Measurements from ENCODE around the gene TRAF3IP1. TPM values are rescaled to one million over a fixed set of nuclear protein-coding genes. Genes with fewer than 3 reads are reported as not detected.
A peak's percentile ranks its signal among the peaks of the same experiment; 100 is the strongest.

TRAF3IP1 gene
- total RNA-seq, 6 donors from 2014 or later: 14.0 to 26.8 (median 18.8) TPM

GRCh38 chr2:238313289-238313990 is 6.9 kb upstream of the TRAF3IP1 start:
- DNase-seq: no peak
- H3K27me3 ChIP-seq: no peaks in the 10 kb centered on the region
- no peak for TF ChIP-seq POLR2A (IDR thresholded peaks at IDR 0.05)
- no peak for TF ChIP-seq EP300 (IDR thresholded peaks at IDR 0.05)
- TF ChIP-seq, protein P1, sequence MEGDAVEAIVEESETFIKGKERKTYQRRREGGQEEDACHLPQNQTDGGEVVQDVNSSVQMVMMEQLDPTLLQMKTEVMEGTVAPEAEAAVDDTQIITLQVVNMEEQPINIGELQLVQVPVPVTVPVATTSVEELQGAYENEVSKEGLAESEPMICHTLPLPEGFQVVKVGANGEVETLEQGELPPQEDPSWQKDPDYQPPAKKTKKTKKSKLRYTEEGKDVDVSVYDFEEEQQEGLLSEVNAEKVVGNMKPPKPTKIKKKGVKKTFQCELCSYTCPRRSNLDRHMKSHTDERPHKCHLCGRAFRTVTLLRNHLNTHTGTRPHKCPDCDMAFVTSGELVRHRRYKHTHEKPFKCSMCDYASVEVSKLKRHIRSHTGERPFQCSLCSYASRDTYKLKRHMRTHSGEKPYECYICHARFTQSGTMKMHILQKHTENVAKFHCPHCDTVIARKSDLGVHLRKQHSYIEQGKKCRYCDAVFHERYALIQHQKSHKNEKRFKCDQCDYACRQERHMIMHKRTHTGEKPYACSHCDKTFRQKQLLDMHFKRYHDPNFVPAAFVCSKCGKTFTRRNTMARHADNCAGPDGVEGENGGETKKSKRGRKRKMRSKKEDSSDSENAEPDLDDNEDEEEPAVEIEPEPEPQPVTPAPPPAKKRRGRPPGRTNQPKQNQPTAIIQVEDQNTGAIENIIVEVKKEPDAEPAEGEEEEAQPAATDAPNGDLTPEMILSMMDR (IDR thresholded peaks at IDR 0.05): no peak
- TF ChIP-seq POLR2AphosphoS5 (IDR thresholded peaks at IDR 0.05): no peak

DNA sequence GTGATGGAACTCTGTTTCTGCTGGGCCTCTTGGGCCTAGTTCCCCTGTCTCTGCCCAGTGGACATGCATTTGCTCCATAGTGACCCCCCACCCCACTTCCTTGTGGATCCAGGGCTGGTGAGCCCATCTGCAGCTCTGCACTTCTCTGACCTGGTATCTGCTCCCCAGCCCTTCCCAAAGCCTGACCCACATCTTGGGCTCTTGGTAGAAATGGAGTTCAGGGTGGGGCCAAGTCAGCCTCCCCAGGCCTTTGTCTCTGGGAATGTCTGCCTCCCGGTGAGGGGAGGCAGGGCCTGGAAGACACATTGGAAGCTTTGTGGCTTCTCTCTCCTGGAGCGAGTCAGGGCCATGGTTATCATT is 6.3 kb upstream of the TRAF3IP1 start:
- WGBS, 2 donors: 74 to 81% methylated on average over 2 of the region's 2 CpGs
- ATAC-seq (ENCODE audit: low FRiP score in 2 of 2): no peak

More at GRCh38 chr2:238313289-238313990, 6.9 kb upstream of the TRAF3IP1 start:
- Histone ChIP-seq H3K36me3 (no peaks in the 10 kb centered on the region), H3K9me3 (no peaks in the 10 kb centered on the region), H3K27ac (no peak overlapping the region), H3K4me1 (no peaks in the 10 kb centered on the region), H3K4me3 (no peak overlapping the region)
- WGBS, 2 donors: 91 to 92% methylated on average over 8 of the region's 8 CpGs
- ATAC-seq (ENCODE audit: low FRiP score in 2 of 2): no peak

GRCh38 chr2:238314576-238314975 is 5.7 kb upstream of the TRAF3IP1 start:
- 96 to 98% methylated on average over 6 to 8 of the region's 8 CpGs for WGBS, 2 donors
- H3K27me3 ChIP-seq: no peaks in the 10 kb centered on the region
- DNase-seq: no peak
- H3K4me3 ChIP-seq: no peak overlapping the region
- H3K4me1 ChIP-seq: peaks cover under 1 to 5% (median 4%) of the 10 kb centered on the region in 4 donors
- no peak overlapping the region for H3K27ac ChIP-seq
- no peaks in the 10 kb centered on the region for H3K36me3 ChIP-seq
- no peak for TF ChIP-seq POLR2AphosphoS5 (IDR thresholded peaks at IDR 0.05)
- no peak for TF ChIP-seq POLR2A (IDR thresholded peaks at IDR 0.05)
- TF ChIP-seq, protein P1 (IDR thresholded peaks at IDR 0.05): no peak
- TF ChIP-seq EP300 (IDR thresholded peaks at IDR 0.05): no peak
- H3K9me3 ChIP-seq: no peaks in the 10 kb centered on the region
- peak; percentile 12 to 41 for ATAC-seq (ENCODE audit: low FRiP score in 2 of 2)

More for the DNA sequence above, 6.3 kb upstream of the TRAF3IP1 start:
- TF ChIP-seq POLR2AphosphoS5 (IDR thresholded peaks at IDR 0.05) (no peak), POLR2A (IDR thresholded peaks at IDR 0.05) (no peak), EP300 (IDR thresholded peaks at IDR 0.05) (no peak)
- TF ChIP-seq, protein P1 (IDR thresholded peaks at IDR 0.05): no peak
- Histone ChIP-seq H3K4me1 (no peaks in the 10 kb centered on the region), H3K27ac (no peak overlapping the region), H3K36me3 (no peaks in the 10 kb centered on the region), H3K9me3 (no peaks in the 10 kb centered on the region), H3K27me3 (no peaks in the 10 kb centered on the region), H3K4me3 (no peak overlapping the region)
- DNase-seq: no peak

GRCh38 chr2:238315031-238315595 is 5.2 kb upstream of the TRAF3IP1 start:
- no peak for TF ChIP-seq POLR2AphosphoS5 (IDR thresholded peaks at IDR 0.05)
- Histone ChIP-seq H3K27ac (no peak overlapping the region), H3K36me3 (no peaks in the 10 kb centered on the region), H3K27me3 (no peaks in the 10 kb centered on the region), H3K4me3 (no peak overlapping the region), H3K4me1 (peaks cover 4 to 10% (median 8%) of the 10 kb centered on the region in 4 donors), H3K9me3 (no peaks in the 10 kb centered on the region)
- WGBS, 2 donors: 92 to 93% methylated on average over 8 to 13 of the region's 13 CpGs
- peak in 1 of 2 donors; percentile 23 for ATAC-seq (ENCODE audit: low FRiP score in 2 of 2)
- peak in 1 of 2 donors; percentile 60 for DNase-seq

DNA sequence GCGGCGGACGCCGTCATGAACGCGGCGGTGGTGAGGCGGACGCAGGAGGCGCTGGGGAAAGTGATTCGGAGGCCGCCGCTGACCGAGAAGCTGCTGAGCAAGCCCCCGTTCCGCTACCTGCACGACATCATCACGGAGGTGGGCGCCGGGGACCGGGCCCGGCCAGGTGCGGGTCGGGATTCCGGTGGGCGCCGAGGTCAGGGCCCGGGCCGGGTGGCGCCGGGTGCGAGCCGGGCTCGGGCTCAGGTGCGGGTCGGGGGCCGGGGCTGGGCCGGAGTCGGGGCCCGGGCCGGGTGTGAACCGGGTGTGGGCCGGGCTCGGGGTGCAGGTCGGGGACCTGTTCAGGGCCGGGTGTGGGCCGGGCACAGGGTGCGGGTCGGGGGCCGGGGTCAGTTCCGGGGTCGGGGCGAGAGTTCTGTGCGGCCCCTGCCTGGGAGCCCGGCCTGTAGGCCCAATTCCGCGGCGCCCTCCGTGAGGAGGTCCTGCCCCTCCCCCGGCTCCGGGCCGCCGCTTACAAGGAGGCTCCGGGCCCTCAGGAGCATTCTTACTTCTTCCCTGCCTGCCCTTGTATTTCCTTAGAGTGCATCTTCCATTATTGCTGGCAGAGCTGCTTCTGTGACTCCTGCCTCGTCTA is 447 bp downstream of the TRAF3IP1 start:
- no peaks in the 10 kb centered on the region for H3K9me3 ChIP-seq
- peaks cover 0 to 10% (median under 1%) of the 10 kb centered on the region in 4 donors for H3K36me3 ChIP-seq
- peaks cover 11 to 21% (median 17%) of the 10 kb centered on the region in 4 donors for H3K4me1 ChIP-seq
- H3K27me3 ChIP-seq: no peaks in the 10 kb centered on the region
- 1 to 2% methylated on average over 8 to 43 of the region's 65 CpGs for WGBS, 2 donors
- peak overlapping the region; percentile 54 to 78 (median 66) for H3K27ac ChIP-seq
- H3K4me3 ChIP-seq: peak overlapping the region; percentile 77 to 95 (median 89)
- no peak for DNase-seq
- TF ChIP-seq, protein P1 (IDR thresholded peaks at IDR 0.05): peak in 2 of 6 experiments; percentile 14 to 17
- TF ChIP-seq POLR2AphosphoS5 (IDR thresholded peaks at IDR 0.05): no peak
- ATAC-seq (ENCODE audit: low FRiP score in 2 of 2): peak in 1 of 2 donors; percentile 5
